ELF-1 (cell line): ENCODE measurements around the gene MVB12B.
A peak's percentile ranks its signal among the peaks of the same experiment; 100 is the strongest.
"Not testable (repeated sequence)": the region's sequence is repeated elsewhere in the genome, so short reads cannot be mapped to it uniquely, and the experiment has no call there.

Experiments
- DNase-seq: peaks from one replicate; pipeline ENCODE4 v3.0.0-alpha.2; 2016; ENCODE audit warnings: low read depth, low spot score

MVB12B gene

DNA sequence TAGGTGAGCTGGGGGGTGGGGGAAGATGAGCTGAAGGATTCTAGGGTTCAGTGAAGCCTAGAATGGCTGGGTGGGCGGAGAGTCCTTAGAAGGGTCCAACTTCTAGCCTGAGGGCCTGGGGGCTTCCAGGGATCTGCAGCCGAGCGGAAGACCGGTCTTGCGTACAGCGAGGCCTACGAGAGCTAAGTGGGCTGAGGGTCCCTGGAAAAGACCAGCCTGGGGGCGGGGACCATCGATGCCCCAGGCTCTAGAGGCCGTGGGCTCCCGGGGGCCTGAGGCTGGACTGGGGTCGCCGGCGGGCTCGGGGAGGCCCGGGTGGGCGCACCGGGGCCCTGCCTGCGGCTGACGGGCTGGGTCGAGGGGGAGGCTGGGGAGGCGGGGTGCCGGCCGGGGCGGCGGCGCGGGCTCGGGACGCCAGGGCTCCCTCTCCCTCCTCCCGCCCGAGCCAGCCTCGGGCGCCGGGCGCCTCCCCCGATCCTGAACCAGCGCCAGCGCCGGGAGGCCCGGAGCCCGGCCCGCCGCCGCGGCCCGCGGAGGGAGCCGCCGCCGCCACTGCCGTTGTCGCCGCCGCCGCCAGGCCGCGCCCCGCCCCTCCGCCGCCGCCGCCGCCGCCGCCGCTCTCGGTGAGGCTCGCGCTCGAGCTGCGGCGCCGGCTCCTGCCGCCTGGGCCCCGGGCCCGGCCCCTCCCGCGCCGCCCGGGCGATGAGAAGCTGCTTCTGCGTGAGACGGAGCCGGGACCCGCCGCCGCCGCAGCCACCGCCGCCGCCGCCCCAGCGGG lies at the start of gene MVB12B:
TSS of gene MVB12B (plus strand) at position 602 of the 778 bp plus-strand sequence. CDS start at position 703, 101 bp downstream.
- peak; percentile 50 for DNase-seq

DNA sequence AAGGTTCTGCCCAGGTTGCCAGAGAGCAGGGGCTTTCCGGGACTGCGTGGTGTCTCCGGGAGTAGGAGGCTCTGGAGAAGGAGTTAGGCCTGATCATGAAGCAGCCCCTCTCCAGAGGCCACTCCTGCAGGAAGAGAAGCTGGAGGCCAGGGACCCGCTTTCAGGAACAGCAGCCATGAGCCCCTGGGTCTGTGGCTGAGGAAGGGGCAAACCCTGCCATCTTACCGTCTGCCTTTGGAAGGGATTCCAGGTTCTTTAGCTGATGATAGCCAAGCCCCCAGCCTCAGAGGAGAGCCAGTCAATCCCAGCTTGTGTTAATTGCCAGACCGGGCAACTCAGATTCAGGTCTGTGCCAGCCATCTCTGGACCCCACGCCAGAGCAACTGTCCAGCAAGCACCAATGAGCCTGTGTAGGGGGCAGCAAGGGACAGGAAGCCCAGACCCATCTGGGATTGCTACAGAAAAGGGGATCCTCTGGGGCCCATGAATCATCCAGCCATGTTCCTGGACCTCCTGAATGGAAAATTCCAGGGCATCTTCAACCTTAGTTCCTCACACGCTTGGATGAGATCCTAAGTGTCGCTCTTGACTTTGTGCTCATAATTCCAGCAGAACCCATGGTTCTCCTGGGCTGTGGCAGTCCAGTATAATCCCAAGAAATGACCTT lies 42.7 kb upstream of the MVB12B start:
- no peak for DNase-seq

- DNase-seq: not testable (repeated sequence)
These were observed 41.0 kb upstream of the MVB12B start for GRCh38 chr9:126285652-126286051.

GRCh38 chr9:126287166-126287866 lies 39.3 kb upstream of the MVB12B start:
- no peak for DNase-seq

- DNase-seq: peak; percentile 66
These were observed 35.8 kb upstream of the MVB12B start for GRCh38 chr9:126290871-126291270.

- DNase-seq: no peak
These were observed 34.7 kb upstream of the MVB12B start for GRCh38 chr9:126291925-126292324.

DNA sequence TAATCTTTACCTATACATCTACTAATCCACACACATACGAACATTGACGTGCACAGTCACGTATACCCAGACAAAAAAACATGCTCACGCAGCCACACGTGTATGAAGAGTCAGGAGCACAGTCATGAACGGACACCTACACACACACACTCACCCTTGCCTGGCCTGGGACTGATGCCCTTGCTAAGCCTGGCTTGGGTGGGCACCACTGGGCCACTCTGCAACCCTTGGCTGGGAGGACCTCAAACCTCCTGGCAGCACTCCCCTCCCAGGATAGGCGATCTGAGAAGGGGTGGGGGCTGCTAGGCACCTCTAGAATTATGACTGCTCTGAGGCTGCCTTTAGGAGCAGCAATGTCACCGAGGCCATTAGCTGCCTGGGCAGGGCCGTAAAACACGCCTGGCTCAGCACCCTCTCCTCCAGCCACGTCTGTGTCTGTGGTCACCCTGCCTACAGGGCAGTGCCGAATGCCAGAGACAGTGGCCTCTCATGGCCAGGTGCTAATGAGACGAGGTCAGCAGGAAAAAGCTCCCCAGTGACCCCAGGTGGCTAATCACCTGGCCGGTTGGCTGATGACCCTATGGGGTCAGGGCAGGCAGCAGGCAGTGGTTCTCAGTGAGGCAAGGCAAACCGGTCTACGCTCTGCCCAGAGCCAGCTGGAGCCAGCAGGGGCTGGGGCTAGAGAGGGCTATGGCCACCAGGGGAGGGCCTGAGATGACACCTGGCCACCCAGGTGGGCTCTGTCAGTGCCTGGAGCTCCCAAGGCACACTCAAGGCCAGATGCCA lies 33.7 kb upstream of the MVB12B start:
- peak; percentile 43 for DNase-seq

GRCh38 chr9:126293522-126293889 lies 33.1 kb upstream of the MVB12B start:
- DNase-seq: peak; percentile 19

GRCh38 chr9:126294331-126295081 lies 32.1 kb upstream of the MVB12B start:
- DNase-seq: no peak

GRCh38 chr9:126295082-126295477 lies 31.5 kb upstream of the MVB12B start:
- DNase-seq: no peak

- no peak for DNase-seq
These were observed 31.1 kb upstream of the MVB12B start for GRCh38 chr9:126295516-126295915.

DNA sequence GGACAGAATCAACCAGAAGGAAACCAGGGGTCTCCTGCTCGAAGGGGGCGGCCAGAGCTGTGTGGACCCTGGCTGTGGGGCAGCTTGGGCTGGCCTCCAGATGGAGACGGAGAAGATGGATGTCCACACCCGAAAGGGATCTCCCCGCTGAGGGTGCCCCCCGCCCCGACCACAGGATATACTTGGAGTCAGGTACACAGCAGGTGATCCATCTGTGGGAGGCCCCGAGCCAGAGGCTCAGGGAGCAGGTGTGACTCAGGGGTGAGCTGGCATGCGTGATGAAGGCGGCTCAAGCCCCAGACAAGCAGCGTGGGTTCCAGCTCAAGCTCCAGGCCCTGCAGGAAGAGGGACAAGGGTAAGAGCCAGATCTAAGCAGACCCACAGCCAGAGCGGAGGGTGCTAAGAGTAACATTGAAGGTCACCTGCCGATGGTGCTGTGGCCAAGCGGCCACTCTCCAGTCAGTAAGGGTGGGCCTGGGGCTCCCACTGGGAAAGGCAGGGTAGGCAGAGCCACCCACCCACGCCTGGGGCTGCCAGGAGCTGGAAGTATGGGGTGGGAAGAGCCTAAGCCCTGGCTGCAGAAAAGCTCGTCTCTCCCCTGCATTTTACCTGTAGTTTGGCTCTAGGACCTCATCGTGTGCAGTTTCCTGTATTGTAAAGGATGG lies 30.6 kb upstream of the MVB12B start:
- DNase-seq: no peak

GRCh38 chr9:126296687-126297086 lies 29.9 kb upstream of the MVB12B start:
- no peak for DNase-seq

- DNase-seq: no peak
These were observed 29.0 kb upstream of the MVB12B start for GRCh38 chr9:126297661-126298060.

DNA sequence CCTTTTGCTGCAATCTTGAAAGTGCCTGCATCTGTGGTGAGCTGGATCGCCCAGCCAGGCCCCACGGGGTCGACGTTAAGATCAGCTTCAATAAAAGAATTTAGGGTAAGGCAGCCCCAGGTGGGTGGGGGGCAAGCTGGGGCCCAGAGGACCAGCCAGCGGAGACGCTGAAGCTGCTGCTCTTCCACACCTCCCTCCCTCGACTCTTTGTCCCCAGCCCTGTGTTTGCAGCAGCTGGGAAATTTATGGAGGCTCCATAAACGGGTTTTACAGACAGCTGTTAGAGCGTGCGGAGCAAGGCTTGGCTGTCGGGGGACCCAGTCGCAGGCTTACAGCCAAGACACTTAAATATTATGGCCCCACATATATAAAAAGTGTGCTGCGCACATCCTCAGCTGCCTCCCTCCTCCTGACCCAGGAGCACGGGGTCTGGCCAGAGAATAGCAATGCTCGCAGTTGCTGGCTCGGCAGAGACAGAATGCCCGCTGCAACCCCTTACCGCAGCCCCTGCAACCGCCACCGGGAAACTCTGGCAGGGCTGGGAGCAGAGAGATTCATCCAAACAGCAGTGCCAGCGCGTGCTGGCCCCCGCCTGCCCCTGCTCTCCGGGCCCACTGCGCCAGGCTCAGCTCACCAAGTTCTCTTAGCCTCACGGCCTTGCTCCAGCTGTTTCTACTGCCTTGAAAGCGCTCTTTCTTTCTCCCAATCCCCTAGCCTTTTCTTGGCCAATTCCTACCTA lies 28.4 kb upstream of the MVB12B start:
- DNase-seq: peak; percentile 11

DNA sequence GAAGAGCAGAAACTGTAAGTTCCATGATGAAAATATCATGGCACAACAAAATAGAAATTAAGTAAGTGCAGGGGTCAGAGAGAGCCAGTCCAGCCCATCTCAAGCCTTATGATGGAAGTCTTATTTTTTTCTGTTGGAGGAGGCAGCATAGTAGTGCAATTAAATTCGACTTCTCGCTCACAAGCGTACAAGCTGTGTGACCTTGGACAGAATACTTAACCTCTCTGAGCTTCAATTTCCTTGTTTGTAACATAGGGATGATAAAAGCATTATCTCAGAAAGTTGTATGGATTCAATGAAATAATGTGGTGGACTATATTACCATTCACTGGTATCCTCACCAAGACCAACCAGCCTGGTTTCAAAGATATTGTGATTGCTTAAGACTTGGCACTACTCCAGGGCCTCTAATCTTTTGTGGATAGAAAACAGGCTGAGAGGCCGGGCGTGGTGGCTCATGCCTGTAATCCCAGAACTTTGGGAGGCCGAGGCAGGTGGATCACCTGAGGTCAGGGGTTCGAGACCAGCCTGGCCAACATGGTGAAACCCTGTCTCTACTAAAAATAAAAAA lies 26.8 kb upstream of the MVB12B start:
- no peak for DNase-seq

DNA sequence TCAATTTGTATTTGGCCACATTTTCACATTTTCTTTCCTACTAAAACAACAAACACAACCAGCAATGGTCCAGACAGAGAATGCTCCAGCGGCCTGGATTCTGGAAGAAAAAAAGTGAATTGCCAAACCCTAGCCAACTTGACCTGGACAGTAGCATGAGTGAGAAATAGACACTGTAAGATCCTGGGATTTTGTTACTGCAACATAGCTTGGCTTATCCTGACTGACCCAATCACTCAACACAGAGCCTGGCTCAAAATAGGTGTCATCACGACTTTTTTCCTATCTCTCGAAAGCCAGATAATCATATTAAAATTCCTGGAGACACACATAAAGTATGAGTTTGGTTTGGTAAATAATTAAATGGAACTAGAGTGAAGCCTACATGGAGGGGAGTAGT lies 25.4 kb upstream of the MVB12B start:
- no peak for DNase-seq

DNA sequence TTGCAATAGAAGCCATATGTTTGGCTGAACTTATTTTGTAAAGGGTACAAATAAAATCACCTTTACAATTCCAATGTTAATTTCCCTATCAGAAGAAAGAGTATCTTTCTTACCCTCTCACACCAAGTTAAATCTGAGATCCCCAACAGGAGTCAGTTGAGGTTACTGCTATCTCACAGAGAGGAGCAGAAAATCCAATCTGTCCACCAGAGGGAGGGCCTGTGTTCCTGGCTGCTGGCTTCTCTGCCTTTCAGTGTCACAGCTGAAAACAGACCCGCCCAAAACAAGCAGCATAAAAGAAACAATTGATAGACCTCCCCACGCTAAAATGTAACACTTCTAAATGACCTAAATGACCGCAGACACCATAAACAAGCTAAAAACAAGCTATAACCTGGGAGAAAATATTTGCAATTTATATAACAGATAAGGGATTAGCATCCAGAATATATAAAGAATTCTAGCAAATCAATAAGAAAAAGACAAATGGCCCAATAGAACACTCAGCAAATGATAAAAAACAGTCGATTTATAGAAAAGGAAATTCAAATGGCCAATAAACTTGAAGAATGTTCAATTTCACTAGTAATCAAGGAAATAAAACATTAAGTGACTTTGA lies 24.5 kb upstream of the MVB12B start:
- DNase-seq: peak; percentile 76

DNA sequence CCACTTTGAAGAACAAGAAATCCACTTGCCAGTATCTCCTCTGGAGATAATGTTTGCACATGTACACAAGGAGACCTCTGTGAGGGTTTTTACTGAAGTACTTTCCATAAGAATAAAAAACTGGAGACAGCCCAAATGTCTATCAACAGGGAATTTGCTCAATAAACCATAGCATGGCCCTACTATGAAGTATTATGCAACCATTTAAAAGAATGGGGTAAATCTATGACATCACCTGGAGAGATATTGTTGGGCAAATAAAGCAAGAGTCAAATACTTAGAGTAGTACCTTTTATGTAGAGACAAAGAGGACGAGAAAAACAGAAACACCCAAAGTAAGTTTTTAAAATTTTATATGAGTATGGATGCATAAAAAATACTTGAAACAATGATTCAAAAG lies 23.9 kb upstream of the MVB12B start:
- DNase-seq: no peak
